IPS-NIHi7 (cell line): ENCODE data around the gene MAN2A1.

ENCODE experiments used
- DNase-seq: peaks from one replicate; pipeline ENCODE4 v3.0.0; 2012; ENCODE audit warnings: mixed read lengths; ENCODE audit errors: extremely low spot score

Gene MAN2A1

DNA sequence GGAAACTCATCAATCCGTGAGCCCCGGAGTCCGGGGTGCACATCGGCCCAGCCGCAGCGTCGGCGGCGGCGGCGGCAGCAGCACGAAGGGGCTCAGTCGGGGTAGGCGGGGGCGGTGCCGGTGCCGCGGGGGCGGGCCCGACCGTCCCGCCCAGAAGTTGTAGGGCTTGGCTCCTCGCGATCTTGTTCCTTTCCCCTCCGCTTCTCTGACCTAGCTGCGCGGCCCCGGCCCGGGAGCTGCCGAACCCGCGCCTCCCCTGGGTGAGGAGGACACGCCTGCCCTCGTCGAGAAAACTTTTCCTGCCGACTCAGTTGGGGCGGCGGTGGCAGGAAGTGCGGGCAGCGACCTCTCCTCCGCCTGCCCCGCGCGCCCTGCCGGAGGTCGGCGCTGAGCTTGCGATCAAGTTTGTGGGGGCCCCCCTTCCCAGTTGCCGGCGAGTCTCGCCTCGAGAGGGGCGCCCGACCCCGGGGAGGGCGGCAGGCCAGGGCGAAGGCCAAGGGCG, at the start of gene MAN2A1:
MAN2A1 (plus strand) TSS at position 188 of the 502 bp plus-strand sequence. CDS start 491 bp downstream, outside the sequence.
- DNase-seq = peak; percentile 74

DNA sequence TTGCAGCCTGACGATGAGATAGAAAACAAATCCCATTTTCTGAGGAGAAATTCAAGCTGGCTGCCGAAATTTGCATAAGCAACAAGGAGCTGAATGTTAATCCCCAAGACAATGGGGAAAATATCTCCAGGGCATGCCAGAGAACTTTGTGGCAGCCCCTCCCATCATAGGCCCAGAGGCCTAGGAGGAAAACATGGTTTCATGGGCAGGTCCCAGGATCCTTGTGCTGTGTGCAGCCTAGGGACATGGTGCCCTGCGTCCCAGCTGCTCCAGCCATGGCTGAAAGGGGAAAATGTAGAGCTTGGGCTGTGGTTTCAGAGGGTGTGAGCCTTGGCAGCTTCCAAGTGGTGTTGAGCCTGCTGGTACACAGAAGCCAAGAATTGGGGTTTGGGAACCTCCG, 48.8 kb upstream of the MAN2A1 start:
- DNase-seq = no peak

DNA sequence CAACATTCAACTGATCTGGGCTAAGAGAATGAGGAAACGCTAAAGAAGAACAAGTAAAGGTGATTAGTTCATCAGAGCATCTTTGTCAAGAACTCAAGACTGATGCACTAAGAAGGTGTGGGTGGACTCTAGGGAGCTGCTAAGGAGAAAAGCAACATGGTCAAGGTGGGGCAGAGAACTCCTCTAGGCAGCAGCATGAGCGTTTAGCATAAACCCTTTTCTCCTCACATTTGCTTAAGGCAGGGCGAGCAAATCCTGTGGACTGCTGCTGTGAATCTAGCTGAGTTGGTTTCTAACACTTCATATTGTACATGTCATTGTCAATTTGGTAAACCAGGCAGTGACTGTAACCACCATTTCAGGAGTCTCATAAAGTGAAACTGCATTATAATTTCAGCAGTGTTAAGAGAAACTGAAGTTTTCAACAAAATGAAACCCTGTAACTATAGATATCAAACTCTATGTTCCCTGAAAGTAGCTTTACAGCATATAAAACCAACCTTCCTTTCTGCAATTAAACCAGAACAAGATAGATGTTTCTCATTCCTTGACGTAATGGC, 45.9 kb upstream of the MAN2A1 start:
- DNase-seq = no peak

GRCh38 chr5:109644829-109645228, 44.9 kb upstream of the MAN2A1 start:
- DNase-seq = peak; percentile 33

GRCh38 chr5:109645707-109646192, 44.0 kb upstream of the MAN2A1 start:
- DNase-seq = peak; percentile 27

DNA sequence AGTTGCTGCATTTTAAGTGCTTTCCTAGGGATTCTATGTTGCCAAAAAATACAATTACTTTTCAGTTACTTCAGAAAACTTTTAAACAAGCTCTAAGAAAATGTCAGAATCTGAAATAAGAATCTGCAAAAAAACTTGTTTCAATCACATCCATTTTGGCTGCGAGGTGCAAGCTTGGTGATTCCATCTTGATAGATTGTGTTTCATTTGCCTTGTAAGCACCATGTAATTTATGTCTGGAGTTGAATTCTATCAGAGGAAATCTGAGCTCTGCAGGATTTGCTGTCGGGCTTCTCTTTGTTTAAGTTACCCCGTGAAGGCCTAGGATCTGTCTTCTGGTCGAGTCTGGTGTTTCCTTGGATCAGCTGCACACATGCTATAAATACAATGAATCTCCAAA, 40.4 kb upstream of the MAN2A1 start:
- DNase-seq = no peak

GRCh38 chr5:109650493-109650892, 39.2 kb upstream of the MAN2A1 start:
- no peak for DNase-seq

- DNase-seq = no peak
Measured at GRCh38 chr5:109652096-109652495, 37.6 kb upstream of the MAN2A1 start.

- no peak for DNase-seq
Measured at GRCh38 chr5:109653042-109653441, 36.7 kb upstream of the MAN2A1 start.

- no peak for DNase-seq
Measured at GRCh38 chr5:109653561-109654239, 36.0 kb upstream of the MAN2A1 start.

- no peak for DNase-seq
Measured at GRCh38 chr5:109654455-109654854, 35.3 kb upstream of the MAN2A1 start.

DNA sequence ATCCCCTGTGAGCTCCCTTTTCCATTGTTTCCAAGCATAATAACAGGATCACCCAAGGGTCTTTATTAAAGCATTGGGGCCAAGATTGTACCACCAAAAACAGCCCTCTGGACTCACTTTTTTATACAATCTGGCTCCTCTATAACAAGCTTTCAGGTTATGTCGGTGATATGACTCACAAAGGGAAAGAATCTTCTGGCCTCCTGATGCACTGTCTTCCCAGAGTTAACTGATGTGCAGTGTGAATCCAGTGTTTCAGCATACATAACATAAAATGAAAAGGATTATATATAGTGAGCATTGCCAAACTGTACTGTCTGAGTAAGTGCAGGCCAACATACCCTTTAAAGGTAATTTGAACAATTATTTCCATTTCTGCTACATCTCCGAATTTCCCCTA, 33.9 kb upstream of the MAN2A1 start:
- no peak for DNase-seq

DNA sequence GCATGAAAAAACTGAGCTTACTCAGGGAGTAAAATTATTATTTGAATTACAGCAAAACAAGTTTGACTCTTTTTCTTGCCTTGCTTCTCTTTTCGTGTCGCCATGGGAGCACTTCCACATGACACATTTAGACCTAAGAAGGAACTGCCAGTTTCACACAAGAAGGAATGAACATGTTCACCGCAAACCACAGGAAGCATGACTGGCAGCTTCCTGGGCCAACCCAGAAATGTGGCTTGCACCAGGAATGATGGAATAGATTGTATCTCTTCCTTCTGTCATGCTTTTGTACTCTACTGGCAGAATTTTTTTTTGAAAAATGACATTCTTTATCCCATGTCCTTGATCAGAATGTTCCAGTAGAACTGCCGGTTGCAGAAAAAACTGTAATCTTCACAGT, 32.9 kb upstream of the MAN2A1 start:
- no peak for DNase-seq

DNA sequence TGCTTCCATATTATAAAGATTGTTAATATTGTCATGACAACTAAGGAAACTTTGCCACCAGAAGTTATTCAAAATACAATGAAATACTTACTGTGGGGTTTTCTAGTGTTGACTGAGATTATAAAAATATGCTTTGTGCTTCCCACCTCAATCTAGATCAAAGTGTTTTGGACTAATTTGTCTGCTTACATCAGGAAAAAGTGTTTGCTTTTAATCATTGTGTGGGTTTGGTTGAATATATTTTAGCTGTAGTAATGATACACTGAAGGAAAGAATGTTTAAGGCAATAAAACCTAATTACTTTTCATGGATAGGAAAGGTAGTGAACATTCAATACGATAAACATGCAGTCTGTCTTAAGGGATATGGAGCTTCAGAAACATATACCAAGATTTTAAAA, 29.8 kb upstream of the MAN2A1 start:
- DNase-seq = no peak

DNA sequence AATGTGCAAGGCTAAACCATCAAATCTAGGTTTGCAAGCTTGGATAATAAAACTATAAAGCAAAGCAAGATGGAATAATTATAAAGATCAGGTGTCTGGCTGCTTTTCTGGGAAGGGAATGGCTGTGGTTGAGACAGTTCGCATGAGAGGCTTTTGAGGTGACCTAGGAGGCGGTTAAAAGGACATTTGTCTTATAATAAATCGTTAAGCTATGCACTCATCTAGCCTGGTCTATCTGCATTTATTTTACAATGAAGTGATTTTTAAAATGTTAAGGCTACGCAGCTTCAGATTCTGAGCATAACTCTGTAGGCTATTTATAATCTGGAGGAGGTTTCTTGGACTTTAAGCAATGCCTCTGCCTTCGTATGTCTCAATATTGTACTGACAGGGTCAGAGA, 29.4 kb upstream of the MAN2A1 start:
- no peak for DNase-seq

DNA sequence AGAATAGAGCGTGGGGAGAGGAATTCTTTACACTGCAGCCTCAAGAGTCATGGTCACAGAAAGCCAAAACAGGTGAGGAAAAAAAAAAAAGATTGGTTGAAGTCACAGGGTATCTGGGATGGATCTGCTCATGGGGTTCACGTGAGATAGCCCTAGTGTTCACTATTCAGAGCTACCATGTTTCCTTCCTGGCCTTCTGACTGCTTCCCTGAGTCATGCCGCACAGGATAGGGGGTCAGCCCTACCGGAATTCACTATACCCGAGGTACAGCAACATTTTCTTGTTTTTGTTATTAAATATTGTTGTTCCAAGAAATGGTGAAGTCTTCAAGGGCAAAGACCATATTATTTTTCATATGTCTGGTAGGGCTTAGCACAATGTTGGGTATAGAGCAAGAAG, 21.5 kb upstream of the MAN2A1 start:
- DNase-seq = no peak

DNA sequence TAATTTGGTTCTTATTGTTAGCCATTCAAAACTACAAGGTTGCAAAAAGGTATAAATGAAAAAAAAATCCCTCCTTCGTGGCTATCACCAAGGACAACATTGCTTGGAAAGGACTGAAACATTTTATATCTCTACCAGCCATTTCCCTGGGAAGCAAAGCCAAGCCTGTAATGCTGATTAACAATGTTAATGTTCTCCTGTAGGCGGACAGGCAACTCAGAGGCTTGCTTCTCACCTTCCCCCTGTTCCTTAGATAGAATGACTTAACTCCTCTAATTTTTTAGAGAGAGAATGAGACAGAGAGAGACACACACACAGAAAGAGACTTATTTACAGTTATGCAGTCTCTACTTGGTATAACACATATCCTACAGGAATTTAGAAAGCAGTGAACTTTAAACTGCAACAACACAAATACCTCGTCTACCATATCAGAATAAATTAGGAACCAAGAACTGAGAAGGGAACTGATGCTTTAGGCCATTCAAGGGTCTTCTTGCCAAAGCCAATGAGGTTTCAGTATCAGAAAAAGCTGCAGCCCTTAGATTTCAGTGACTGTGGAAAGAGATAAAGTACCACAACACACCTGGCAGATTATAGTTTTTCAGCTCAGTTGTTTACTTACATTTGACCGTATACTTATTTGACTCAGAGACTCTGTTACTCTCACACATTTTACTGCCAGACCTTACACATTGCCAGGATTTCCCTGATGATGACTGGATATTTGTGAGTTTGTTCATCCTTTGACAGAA, 20.9 kb upstream of the MAN2A1 start:
- DNase-seq = peak; percentile 22

DNA sequence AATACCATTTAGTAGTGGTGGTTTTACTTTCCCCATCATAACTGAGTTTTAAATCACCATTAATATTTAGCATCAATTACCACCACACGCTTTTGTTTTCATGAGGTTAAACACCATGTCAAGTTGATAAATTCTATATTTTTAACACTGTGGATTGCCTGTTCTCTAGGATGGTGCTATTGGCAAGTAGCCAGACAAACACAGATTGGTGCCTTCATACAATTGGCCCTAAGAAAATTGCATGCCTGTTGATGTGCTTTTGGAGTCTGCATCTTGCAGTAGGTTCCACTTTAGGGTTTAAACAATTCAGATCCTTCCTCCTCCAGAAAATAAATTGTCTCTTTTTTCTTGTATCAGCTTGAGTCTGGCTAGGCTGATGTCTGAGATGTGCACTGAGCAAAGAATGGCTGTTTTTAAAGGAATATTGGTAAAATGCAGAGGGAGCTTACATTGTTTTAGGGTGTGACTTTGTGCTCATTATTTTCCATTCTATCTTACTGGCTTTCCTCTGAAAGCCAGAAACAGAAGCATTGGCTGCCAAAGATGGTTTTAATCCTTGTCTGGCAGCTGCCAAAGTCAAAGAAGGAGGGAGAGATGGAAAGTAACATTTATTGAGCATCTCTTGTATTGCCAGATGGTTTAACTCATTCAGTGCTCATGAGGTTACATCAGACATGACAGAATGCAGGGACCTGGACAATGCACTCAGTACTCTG, 19.6 kb upstream of the MAN2A1 start:
- no peak for DNase-seq

DNA sequence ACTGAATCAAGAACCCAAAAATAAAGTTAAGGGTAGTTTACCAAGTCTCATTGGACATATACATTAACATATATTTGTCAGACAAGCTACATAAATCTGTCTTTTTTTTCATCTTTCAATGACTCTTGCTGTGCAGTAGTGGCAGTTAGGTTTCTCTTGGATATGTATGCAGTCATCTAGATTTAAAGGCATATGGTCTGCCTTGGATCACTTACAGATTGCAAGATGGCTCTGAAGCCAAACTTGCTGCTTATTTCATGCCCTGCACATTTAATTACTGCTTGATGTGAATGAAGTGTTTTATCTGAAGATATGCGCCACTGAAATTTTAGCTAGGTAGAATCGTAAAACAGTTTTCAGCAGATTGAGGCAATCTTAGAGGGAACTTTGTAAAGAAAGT, 18.6 kb upstream of the MAN2A1 start:
- no peak for DNase-seq

- DNase-seq = no peak
Measured at GRCh38 chr5:109674596-109674995, 15.1 kb upstream of the MAN2A1 start.

DNA sequence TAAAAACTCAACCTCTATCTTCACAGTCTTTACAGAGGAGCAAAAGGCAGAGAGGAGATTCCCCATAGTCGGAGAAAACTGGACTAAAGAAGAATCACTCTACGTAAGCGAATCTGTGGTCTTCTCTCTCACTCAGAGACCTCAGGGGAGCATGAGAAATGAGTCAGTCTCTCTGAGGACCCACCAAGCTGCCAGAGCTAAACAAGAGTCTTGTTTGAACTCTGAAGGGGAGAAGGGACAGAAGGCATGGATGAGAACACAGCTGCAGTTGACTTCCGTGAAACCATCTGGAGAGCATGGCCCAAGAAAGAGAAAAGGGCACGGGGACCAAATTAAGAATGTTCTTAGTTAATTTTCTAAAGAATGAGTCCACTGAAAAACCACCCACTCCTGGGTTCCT, 12.8 kb upstream of the MAN2A1 start:
- no peak for DNase-seq

GRCh38 chr5:109678447-109678846, 11.3 kb upstream of the MAN2A1 start:
- DNase-seq = no peak
